GM18951 (cell line): ENCODE measurements around the gene S100PBP.

ENCODE experiments used
- POLR2A ChIP-seq: IDR thresholded peaks from 4 replicates; pipeline ENCODE4 v1.6.1; 2011; ENCODE audit warnings: mild to moderate bottlenecking; ENCODE audit not compliant: insufficient read length, insufficient read depth; ENCODE audit errors: extremely low read depth
- in situ Hi-C: fragments of 300-500 bp; cut with MboI; formaldehyde crosslinking; loops from one replicate; pipeline ENCODE4 v1.12.0; 2022; ENCODE audit warnings: low sequenced_read_pairs, mixed read lengths, inconsistent platforms; ENCODE audit not compliant: unreplicated experiment

The S100PBP gene

GRCh38 chr1:32863881-32864245 is 46.4 kb downstream of the S100PBP start:
- in situ Hi-C loops, result no loop called here
- TF ChIP-seq POLR2A, result no peak

GRCh38 chr1:32864375-32865019 is 47.0 kb downstream of the S100PBP start:
- no peak for TF ChIP-seq POLR2A
- in situ Hi-C loops, result no loop called here

- no peak for TF ChIP-seq POLR2A
Measured at GRCh38 chr1:32865639-32866405, 48.4 kb downstream of the S100PBP start.

GRCh38 chr1:32867151-32867550 is 49.7 kb downstream of the S100PBP start:
- TF ChIP-seq POLR2A, result no peak
- in situ Hi-C loops, result no loop called here

More at GRCh38 chr1:32865639-32866405, 48.4 kb downstream of the S100PBP start:
- in situ Hi-C loops, result no loop called here

- TF ChIP-seq POLR2A, result no peak
- in situ Hi-C loops, result no loop called here
Measured at GRCh38 chr1:32867671-32868070, 50.2 kb downstream of the S100PBP start.

GRCh38 chr1:32868085-32868484 is 50.6 kb downstream of the S100PBP start:
- in situ Hi-C loops, result no loop called here
- TF ChIP-seq POLR2A, result no peak

- in situ Hi-C loops, result no loop called here
- TF ChIP-seq POLR2A, result no peak
Measured at GRCh38 chr1:32868806-32869455, 51.5 kb downstream of the S100PBP start.

- TF ChIP-seq POLR2A, result no peak
- in situ Hi-C loops, result no loop called here
Measured at GRCh38 chr1:32869923-32870614, 52.6 kb downstream of the S100PBP start.

- TF ChIP-seq POLR2A, result no peak
- in situ Hi-C loops, result no loop called here
Measured at GRCh38 chr1:32870615-32871363, 53.3 kb downstream of the S100PBP start, which contains the start of gene FNDC5. FNDC5 (minus strand) TSS chr1:32870912.

- TF ChIP-seq POLR2A, result no peak
- in situ Hi-C loops, result no loop called here
Measured at GRCh38 chr1:32871364-32872191, 54.1 kb downstream of the S100PBP start.

GRCh38 chr1:32872192-32872460 is 54.7 kb downstream of the S100PBP start:
- in situ Hi-C loops, result no loop called here

GRCh38 chr1:32873484-32873883 is 56.0 kb downstream of the S100PBP start:
- in situ Hi-C loops, result no loop called here
- no peak for TF ChIP-seq POLR2A

More at GRCh38 chr1:32872192-32872460, 54.7 kb downstream of the S100PBP start:
- TF ChIP-seq POLR2A, result no peak
